Measurements from ENCODE around the gene PPP6C.
"Not testable (repeated sequence)": the region's sequence is repeated elsewhere in the genome, so short reads cannot be mapped to it uniquely, and the experiment has no call there.

Gene PPP6C

DNA sequence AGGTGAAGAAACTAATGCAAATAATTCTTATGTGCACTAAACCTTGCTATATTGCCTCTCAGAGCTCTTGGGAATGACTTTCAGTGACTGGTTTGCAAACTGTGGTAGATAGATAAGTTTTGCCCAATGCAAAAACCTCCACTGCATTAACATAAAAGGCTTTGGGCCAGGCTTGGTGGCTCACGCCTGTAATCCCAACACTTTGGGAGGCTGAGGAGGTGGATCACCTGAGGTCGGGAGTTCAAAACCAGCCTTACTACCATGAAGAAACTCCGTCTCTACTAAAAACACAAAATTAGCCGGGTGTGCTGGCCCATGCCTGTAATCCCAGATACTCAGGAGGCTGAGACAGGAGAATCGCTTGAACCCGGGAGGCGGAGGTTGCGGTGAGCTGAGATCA, 44.5 kb upstream of the PPP6C start:
- not testable (repeated sequence) for H2AK5ac ChIP-seq (ENCODE audit: low read length); H4K8ac ChIP-seq (ENCODE audit: low read depth, low read length); H3K56ac ChIP-seq (ENCODE audit: low read length); H4K5ac ChIP-seq (ENCODE audit: low read length); H3K4me3 ChIP-seq (ENCODE audit: low read length); DNase-seq; H3K23ac ChIP-seq (ENCODE audit: low read length); H3K4ac ChIP-seq (ENCODE audit: low read depth, low read length); H3K27me3 ChIP-seq (ENCODE audit: insufficient read depth, low read length, poor library complexity); H3K18ac ChIP-seq (ENCODE audit: low read length); H2BK15ac ChIP-seq (replicated peaks; ENCODE audit: low read depth); H2BK5ac ChIP-seq (ENCODE audit: low read length); H3K4me1 ChIP-seq (ENCODE audit: control insufficient read depth, low read depth, low read length); H3K27ac ChIP-seq (ENCODE audit: low read depth, low read length); H3K4me2 ChIP-seq (ENCODE audit: low read length); H3K79me1 ChIP-seq (ENCODE audit: low read length); H3K9ac ChIP-seq (ENCODE audit: low read length); H2BK120ac ChIP-seq (ENCODE audit: low read depth, low read length)
- Histone ChIP-seq H3K36me3 (ENCODE audit: control insufficient read depth, insufficient read depth, low read length) (peaks cover 12% of the 10 kb centered on the region), H3K79me2 (ENCODE audit: control insufficient read depth, insufficient read depth, low read length) (peaks cover 20% of the 10 kb centered on the region)
- no CpG with 5 or more reads among the region's 8 CpGs for WGBS (ENCODE audit: extremely low coverage, insufficient coverage, low lambda C conversion rate)

DNA sequence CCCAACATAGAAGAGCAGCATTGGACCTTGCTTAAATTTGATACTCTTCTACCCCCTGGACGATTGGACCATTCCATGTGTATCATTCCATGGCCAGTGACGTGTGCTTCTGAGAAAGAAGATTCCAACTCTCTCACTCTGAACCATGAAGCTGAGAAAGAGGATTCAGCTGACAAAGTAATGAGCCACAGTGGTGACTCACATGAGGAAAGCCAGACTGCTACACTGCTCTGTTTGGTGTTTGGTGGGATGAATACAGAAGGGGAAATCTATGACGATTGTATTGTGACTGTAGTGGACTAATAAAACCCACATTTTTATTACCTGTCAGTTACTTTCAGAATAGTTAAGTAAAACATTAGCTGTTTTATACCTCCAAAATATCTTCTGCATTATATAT, 44.1 kb upstream of the PPP6C start:
- no peak overlapping the region for H4K5ac ChIP-seq (ENCODE audit: low read length)
- H3K18ac ChIP-seq (ENCODE audit: low read length) = no peak overlapping the region
- H3K9ac ChIP-seq (ENCODE audit: low read length) = no peak overlapping the region
- H2AK5ac ChIP-seq (ENCODE audit: low read length) = no peak overlapping the region
- H3K79me1 ChIP-seq (ENCODE audit: low read length) = peaks cover 3% of the 10 kb centered on the region
- H3K4me3 ChIP-seq (ENCODE audit: low read length) = no peak overlapping the region
- DNase-seq = no peak
- H3K56ac ChIP-seq (ENCODE audit: low read length) = no peak overlapping the region
- H3K23ac ChIP-seq (ENCODE audit: low read length) = no peak overlapping the region
- peaks cover 16% of the 10 kb centered on the region for H3K79me2 ChIP-seq (ENCODE audit: control insufficient read depth, insufficient read depth, low read length)
- H3K4me1 ChIP-seq (ENCODE audit: control insufficient read depth, low read depth, low read length) = no peaks in the 10 kb centered on the region
- no peak overlapping the region for H2BK15ac ChIP-seq (replicated peaks; ENCODE audit: low read depth)
- no peaks in the 10 kb centered on the region for H3K27me3 ChIP-seq (ENCODE audit: insufficient read depth, low read length, poor library complexity)
- no peak overlapping the region for H2BK120ac ChIP-seq (ENCODE audit: low read depth, low read length)
- H3K4ac ChIP-seq (ENCODE audit: low read depth, low read length) = no peak overlapping the region
- peaks cover 11% of the 10 kb centered on the region for H3K36me3 ChIP-seq (ENCODE audit: control insufficient read depth, insufficient read depth, low read length)
- no peak overlapping the region for H3K4me2 ChIP-seq (ENCODE audit: low read length)
- H3K27ac ChIP-seq (ENCODE audit: low read depth, low read length) = no peak overlapping the region
- WGBS (ENCODE audit: extremely low coverage, insufficient coverage, low lambda C conversion rate) = no CpG with 5 or more reads among the region's 3 CpGs
- H4K8ac ChIP-seq (ENCODE audit: low read depth, low read length) = no peak overlapping the region
- H2BK5ac ChIP-seq (ENCODE audit: low read length) = no peak overlapping the region

DNA sequence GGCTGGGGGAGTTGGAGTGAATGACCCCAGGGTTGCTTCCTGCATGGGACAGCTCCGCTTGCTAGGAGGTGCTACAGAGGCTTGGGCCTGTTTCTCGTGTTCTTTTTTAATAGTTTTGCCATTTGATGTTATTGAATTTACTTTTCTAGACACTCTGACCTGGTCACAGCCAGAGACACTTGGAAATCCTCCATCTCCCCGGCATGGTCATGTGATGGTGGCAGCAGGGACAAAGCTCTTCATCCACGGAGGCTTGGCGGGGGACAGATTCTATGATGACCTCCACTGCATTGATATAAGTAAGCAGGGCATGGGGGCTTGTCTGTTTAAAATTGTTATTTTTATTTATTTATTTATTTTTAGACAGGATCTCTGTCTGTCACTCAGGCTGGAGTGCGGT, 38.2 kb upstream of the PPP6C start:
- Histone ChIP-seq H3K79me2 (ENCODE audit: control insufficient read depth, insufficient read depth, low read length) (no peaks in the 10 kb centered on the region), H2BK5ac (ENCODE audit: low read length) (no peak overlapping the region), H4K8ac (ENCODE audit: low read depth, low read length) (no peak overlapping the region), H3K23ac (ENCODE audit: low read length) (no peak overlapping the region), H3K4me1 (ENCODE audit: control insufficient read depth, low read depth, low read length) (no peaks in the 10 kb centered on the region), H2BK15ac (replicated peaks; ENCODE audit: low read depth) (no peak overlapping the region), H3K27ac (ENCODE audit: low read depth, low read length) (no peak overlapping the region), H3K18ac (ENCODE audit: low read length) (no peak overlapping the region), H2BK120ac (ENCODE audit: low read depth, low read length) (no peak overlapping the region), H3K4me2 (ENCODE audit: low read length) (no peak overlapping the region), H3K4ac (ENCODE audit: low read depth, low read length) (no peak overlapping the region), H4K5ac (ENCODE audit: low read length) (no peak overlapping the region), H3K9ac (ENCODE audit: low read length) (no peak overlapping the region), H3K27me3 (ENCODE audit: insufficient read depth, low read length, poor library complexity) (no peaks in the 10 kb centered on the region), H3K4me3 (ENCODE audit: low read length) (no peak overlapping the region), H3K56ac (ENCODE audit: low read length) (no peak overlapping the region), H3K36me3 (ENCODE audit: control insufficient read depth, insufficient read depth, low read length) (peaks cover 2% of the 10 kb centered on the region), H3K79me1 (ENCODE audit: low read length) (no peaks in the 10 kb centered on the region), H2AK5ac (ENCODE audit: low read length) (no peak overlapping the region)
- WGBS (ENCODE audit: extremely low coverage, insufficient coverage, low lambda C conversion rate) = no CpG with 5 or more reads among the region's 6 CpGs
- DNase-seq = no peak

DNA sequence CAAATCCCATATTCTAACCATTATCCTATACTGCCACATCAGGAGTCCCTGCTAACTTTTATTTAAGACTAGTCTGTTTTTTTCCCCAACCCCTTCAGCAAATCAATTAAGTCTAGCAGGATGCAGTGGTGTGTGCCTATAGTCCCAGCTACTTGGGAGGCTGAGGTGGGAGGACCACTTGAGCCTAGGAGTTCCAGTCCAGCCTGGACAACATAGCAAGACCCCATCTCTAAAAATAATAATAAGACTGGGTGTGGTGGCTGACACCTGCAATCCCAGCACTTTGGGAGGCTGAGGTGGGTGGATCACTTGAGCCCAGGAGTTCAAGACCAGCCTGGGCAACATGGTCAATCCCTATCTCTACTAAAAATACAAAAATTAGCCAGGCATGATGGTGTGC, 35.3 kb upstream of the PPP6C start:
- not testable (repeated sequence) for H3K4me3 ChIP-seq (ENCODE audit: low read length); H3K9ac ChIP-seq (ENCODE audit: low read length); H3K56ac ChIP-seq (ENCODE audit: low read length); H2BK15ac ChIP-seq (replicated peaks; ENCODE audit: low read depth); H3K4ac ChIP-seq (ENCODE audit: low read depth, low read length); H4K5ac ChIP-seq (ENCODE audit: low read length); H2AK5ac ChIP-seq (ENCODE audit: low read length); H3K23ac ChIP-seq (ENCODE audit: low read length); H3K27ac ChIP-seq (ENCODE audit: low read depth, low read length); H3K4me2 ChIP-seq (ENCODE audit: low read length); H3K36me3 ChIP-seq (ENCODE audit: control insufficient read depth, insufficient read depth, low read length); H3K27me3 ChIP-seq (ENCODE audit: insufficient read depth, low read length, poor library complexity); H3K79me2 ChIP-seq (ENCODE audit: control insufficient read depth, insufficient read depth, low read length); H2BK5ac ChIP-seq (ENCODE audit: low read length); H3K79me1 ChIP-seq (ENCODE audit: low read length); DNase-seq; H4K8ac ChIP-seq (ENCODE audit: low read depth, low read length); H3K18ac ChIP-seq (ENCODE audit: low read length); H2BK120ac ChIP-seq (ENCODE audit: low read depth, low read length); H3K4me1 ChIP-seq (ENCODE audit: control insufficient read depth, low read depth, low read length)

DNA sequence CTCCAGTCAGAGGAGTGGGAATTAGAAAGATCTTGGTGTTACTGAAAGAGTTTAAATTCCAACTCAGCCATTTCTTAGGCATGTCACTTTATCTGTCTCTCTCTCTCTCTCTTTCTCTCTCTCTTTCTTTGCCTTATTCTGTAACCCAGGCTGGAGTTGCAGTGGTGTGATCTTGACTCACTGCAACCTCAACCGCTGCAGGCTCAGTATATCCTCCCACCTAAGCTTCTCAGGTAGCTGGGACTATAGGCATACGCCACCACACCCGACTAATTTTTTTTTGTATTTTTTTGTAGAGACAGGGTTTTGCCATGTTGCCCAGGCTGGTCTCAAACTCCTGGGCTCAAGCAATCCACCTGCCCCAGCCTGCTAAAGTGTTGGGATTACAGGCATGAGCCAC, 29.0 kb upstream of the PPP6C start:
- no peak overlapping the region for H3K27ac ChIP-seq (ENCODE audit: low read depth, low read length)
- H4K8ac ChIP-seq (ENCODE audit: low read depth, low read length) = no peak overlapping the region
- H3K79me1 ChIP-seq (ENCODE audit: low read length) = no peaks in the 10 kb centered on the region
- H3K9ac ChIP-seq (ENCODE audit: low read length) = no peak overlapping the region
- DNase-seq = no peak
- no peak overlapping the region for H4K5ac ChIP-seq (ENCODE audit: low read length)
- no peak overlapping the region for H2BK15ac ChIP-seq (replicated peaks; ENCODE audit: low read depth)
- no peak overlapping the region for H2BK5ac ChIP-seq (ENCODE audit: low read length)
- H3K36me3 ChIP-seq (ENCODE audit: control insufficient read depth, insufficient read depth, low read length) = no peaks in the 10 kb centered on the region
- H3K4me2 ChIP-seq (ENCODE audit: low read length) = no peak overlapping the region
- no peaks in the 10 kb centered on the region for H3K79me2 ChIP-seq (ENCODE audit: control insufficient read depth, insufficient read depth, low read length)
- no peaks in the 10 kb centered on the region for H3K4me1 ChIP-seq (ENCODE audit: control insufficient read depth, low read depth, low read length)
- H3K4ac ChIP-seq (ENCODE audit: low read depth, low read length) = no peak overlapping the region
- WGBS (ENCODE audit: extremely low coverage, insufficient coverage, low lambda C conversion rate) = no CpG with 5 or more reads among the region's 3 CpGs
- H3K27me3 ChIP-seq (ENCODE audit: insufficient read depth, low read length, poor library complexity) = no peaks in the 10 kb centered on the region
- H2AK5ac ChIP-seq (ENCODE audit: low read length) = no peak overlapping the region
- no peak overlapping the region for H3K56ac ChIP-seq (ENCODE audit: low read length)
- no peak overlapping the region for H2BK120ac ChIP-seq (ENCODE audit: low read depth, low read length)
- no peak overlapping the region for H3K23ac ChIP-seq (ENCODE audit: low read length)
- H3K4me3 ChIP-seq (ENCODE audit: low read length) = no peak overlapping the region
- H3K18ac ChIP-seq (ENCODE audit: low read length) = no peak overlapping the region

DNA sequence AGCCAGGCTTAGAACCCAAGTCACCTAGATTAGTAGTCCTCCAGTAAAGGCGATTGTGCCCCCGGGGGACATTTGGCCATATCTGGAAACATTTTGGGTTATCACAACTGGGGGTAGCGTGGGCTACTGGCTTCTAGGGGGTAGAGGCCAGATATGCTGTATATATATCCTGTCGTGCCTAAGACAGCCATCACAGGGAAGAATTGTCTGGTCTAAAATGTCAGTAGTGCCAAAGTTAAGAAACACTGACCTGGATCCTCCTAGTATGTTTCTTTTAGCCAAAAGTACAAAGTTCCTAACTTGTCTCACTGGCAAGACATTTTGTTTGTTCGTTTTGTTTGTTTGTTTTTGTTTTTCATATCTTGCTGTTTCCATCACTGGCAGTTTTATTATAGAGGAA, 24.6 kb upstream of the PPP6C start:
- Histone ChIP-seq H3K79me2 (ENCODE audit: control insufficient read depth, insufficient read depth, low read length) (no peaks in the 10 kb centered on the region), H3K79me1 (ENCODE audit: low read length) (no peaks in the 10 kb centered on the region), H3K4me3 (ENCODE audit: low read length) (no peak overlapping the region), H3K9ac (ENCODE audit: low read length) (no peak overlapping the region), H3K4ac (ENCODE audit: low read depth, low read length) (no peak overlapping the region), H4K5ac (ENCODE audit: low read length) (no peak overlapping the region), H3K4me2 (ENCODE audit: low read length) (no peak overlapping the region), H2BK15ac (replicated peaks; ENCODE audit: low read depth) (no peak overlapping the region), H3K27me3 (ENCODE audit: insufficient read depth, low read length, poor library complexity) (no peaks in the 10 kb centered on the region), H3K4me1 (ENCODE audit: control insufficient read depth, low read depth, low read length) (no peaks in the 10 kb centered on the region), H2AK5ac (ENCODE audit: low read length) (no peak overlapping the region), H2BK120ac (ENCODE audit: low read depth, low read length) (no peak overlapping the region), H2BK5ac (ENCODE audit: low read length) (no peak overlapping the region), H3K23ac (ENCODE audit: low read length) (no peak overlapping the region), H3K36me3 (ENCODE audit: control insufficient read depth, insufficient read depth, low read length) (no peaks in the 10 kb centered on the region), H3K27ac (ENCODE audit: low read depth, low read length) (no peak overlapping the region), H4K8ac (ENCODE audit: low read depth, low read length) (no peak overlapping the region), H3K56ac (ENCODE audit: low read length) (no peak overlapping the region), H3K18ac (ENCODE audit: low read length) (no peak overlapping the region)
- WGBS (ENCODE audit: extremely low coverage, insufficient coverage, low lambda C conversion rate) = no CpG with 5 or more reads among the region's 5 CpGs
- DNase-seq = no peak
